Lower leg skin (tissue), 3 donors: ENCODE measurements around the gene PEAK1.

ENCODE experiments used
- POLR2A ChIP-seq, 2 donors: fragments of 450-650 bp; IDR thresholded peaks; one replicate each; pipeline ENCODE4 v1.6.1; 2016 to 2017; ENCODE audit warnings: antibody characterized with exemption in 2 of 2, mild to moderate bottlenecking in 1 of 2, moderate library complexity in 1 of 2
- TF ChIP-seq, protein P1 (sequence below), 3 donors: fragments of 450-650 bp; IDR thresholded peaks; one replicate each; pipeline ENCODE4 v1.5.1; 2016; ENCODE audit warnings: antibody characterized with exemption in 3 of 3, mild to moderate bottlenecking in 3 of 3, moderate library complexity in 2 of 3

DNA sequence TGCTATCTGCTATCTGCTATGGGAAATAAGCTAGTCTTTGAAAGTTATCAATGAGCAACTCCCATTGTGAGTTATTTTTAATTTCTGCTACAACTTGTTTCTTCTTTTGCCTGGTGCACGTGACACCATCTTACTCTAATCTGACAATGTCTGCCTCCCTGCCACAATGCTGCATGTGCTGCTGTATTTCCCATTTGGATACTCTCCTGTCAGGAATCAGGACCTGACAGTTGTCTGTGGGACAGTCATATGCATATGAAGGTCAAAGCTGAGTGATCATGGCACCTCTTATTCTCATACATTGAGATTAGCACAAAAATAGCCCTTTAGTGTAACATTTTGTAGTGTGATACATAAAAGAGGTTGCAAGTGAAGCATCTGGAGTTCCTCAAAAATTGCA lies 46.6 kb upstream of the PEAK1 start:
- no peak for TF ChIP-seq POLR2A (IDR thresholded peaks at IDR 0.05)
- TF ChIP-seq, protein P1, sequence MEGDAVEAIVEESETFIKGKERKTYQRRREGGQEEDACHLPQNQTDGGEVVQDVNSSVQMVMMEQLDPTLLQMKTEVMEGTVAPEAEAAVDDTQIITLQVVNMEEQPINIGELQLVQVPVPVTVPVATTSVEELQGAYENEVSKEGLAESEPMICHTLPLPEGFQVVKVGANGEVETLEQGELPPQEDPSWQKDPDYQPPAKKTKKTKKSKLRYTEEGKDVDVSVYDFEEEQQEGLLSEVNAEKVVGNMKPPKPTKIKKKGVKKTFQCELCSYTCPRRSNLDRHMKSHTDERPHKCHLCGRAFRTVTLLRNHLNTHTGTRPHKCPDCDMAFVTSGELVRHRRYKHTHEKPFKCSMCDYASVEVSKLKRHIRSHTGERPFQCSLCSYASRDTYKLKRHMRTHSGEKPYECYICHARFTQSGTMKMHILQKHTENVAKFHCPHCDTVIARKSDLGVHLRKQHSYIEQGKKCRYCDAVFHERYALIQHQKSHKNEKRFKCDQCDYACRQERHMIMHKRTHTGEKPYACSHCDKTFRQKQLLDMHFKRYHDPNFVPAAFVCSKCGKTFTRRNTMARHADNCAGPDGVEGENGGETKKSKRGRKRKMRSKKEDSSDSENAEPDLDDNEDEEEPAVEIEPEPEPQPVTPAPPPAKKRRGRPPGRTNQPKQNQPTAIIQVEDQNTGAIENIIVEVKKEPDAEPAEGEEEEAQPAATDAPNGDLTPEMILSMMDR (IDR thresholded peaks at IDR 0.05) = no peak
